ENCODE results near the gene MAP1LC3A. TPM values are rescaled to one million over a fixed set of nuclear protein-coding genes. Genes with fewer than 3 reads are reported as not detected.
A peak's percentile ranks its signal among the peaks of the same experiment; 100 is the strongest.

The MAP1LC3A gene
- total RNA-seq, 1 experiment from 2014 or later, result 25.9 TPM

GRCh38 chr20:34515484-34516246, 42.9 kb upstream of the MAP1LC3A start:
- Histone ChIP-seq H2BK120ac (ENCODE audit: low read depth, low read length, poor library complexity, severe bottlenecking) (no peak overlapping the region), H3K79me1 (ENCODE audit: insufficient read depth, low read depth, low read length, poor library complexity, severe bottlenecking) (no peaks in the 10 kb centered on the region), H3K56ac (ENCODE audit: insufficient read length, low read depth, low read length) (no peak overlapping the region), H3K18ac (ENCODE audit: insufficient read length, low read depth, low read length) (peak overlapping the region; percentile 68), H2BK5ac (ENCODE audit: insufficient read length, low read length) (no peak overlapping the region), H3K23me2 (ENCODE audit: insufficient read length, low read depth, low read length, poor library complexity, severe bottlenecking) (peaks cover 7% of the 10 kb centered on the region), H3K4me2 (ENCODE audit: insufficient read depth, insufficient read length, low read length) (peak overlapping the region; percentile 84), H2BK15ac (ENCODE audit: low read depth, low read length) (no peak overlapping the region), H3K27ac (ENCODE audit: insufficient read length, low read depth, low read length) (peak overlapping the region; percentile 5), H2AFZ (ENCODE audit: low read length) (peak overlapping the region; percentile 89), H3K79me2 (ENCODE audit: insufficient read depth, low read length) (peaks cover 2% of the 10 kb centered on the region; the same call in 1 of the 2 replicates), H2AK5ac (ENCODE audit: insufficient read length, low read length) (no peak overlapping the region), H3K27me3 (ENCODE audit: insufficient read depth, low read length) (no peaks in the 10 kb centered on the region), H3T11ph (ENCODE audit: low read length) (no peak overlapping the region), H4K91ac (ENCODE audit: insufficient read length, low read depth, low read length) (no peak overlapping the region), H3K14ac (ENCODE audit: insufficient read depth, low read length) (peak overlapping the region; percentile 52; the same call in 1 of the 2 replicates), H2BK20ac (ENCODE audit: low read depth, low read length, poor library complexity, severe bottlenecking) (no peak overlapping the region), H4K5ac (ENCODE audit: insufficient read length, low read depth, low read length) (no peak overlapping the region), H2BK12ac (ENCODE audit: insufficient read length, low read depth, low read length) (no peak overlapping the region), H4K8ac (replicated peaks; ENCODE audit: insufficient read length, low read depth, low read length) (no peak overlapping the region), H4K20me1 (ENCODE audit: control insufficient read depth, insufficient read depth, insufficient read length) (no peaks in the 10 kb centered on the region), H3K9ac (ENCODE audit: extremely low read depth, insufficient read length, low read length) (peak overlapping the region; percentile 49), H3K4me1 (ENCODE audit: insufficient read depth, low read length) (no peaks in the 10 kb centered on the region), H3K4ac (ENCODE audit: low read depth, low read length) (no peak overlapping the region), H3K9me3 (ENCODE audit: control insufficient read depth, low read depth, low read length) (no peaks in the 10 kb centered on the region), H3K23ac (ENCODE audit: insufficient read length, low read depth, low read length) (no peak overlapping the region)
- Mint-ChIP-seq H3K4me1 (peaks cover 15 to 20% of the 10 kb centered on the region in 2 experiments), H3K36me3 (ENCODE audit: insufficient read depth in 1 of 3, low read depth in 3 of 3) (peaks cover 0 to 31% (median 7%) of the 10 kb centered on the region in 3 experiments; a peak in 3 of 7 replicates), H3K4me3 (peak overlapping the region; percentile 93 to 97), H3K9me3 (no peaks in the 10 kb centered on the region; a peak in 1 of 5 replicates), H3K27me3 (ENCODE audit: low read depth) (peaks cover 2% of the 10 kb centered on the region; the same call in 1 of the 2 replicates), H3K27ac (peak overlapping the region; percentile 98 to 99 (median 98))
- peak; percentile 92 for DNase-seq
- no CpG with 5 or more reads among the region's 36 CpGs for WGBS (ENCODE audit: extremely low coverage, insufficient read length, low lambda C conversion rate)
- TF ChIP-seq CTCF (conservative IDR thresholded peaks at IDR 0.05), result no peak
